SK-N-SH treated with all-trans-retinoic acid at 6 μM for 48 hours (cell line): ENCODE measurements around the gene NGDN.

Experiments
- ATAC-seq: fragments of 200-7000 bp; cut with Tn5 transposase; 3 replicates; pipeline ENCODE4 v1.9.1; 2020; ENCODE audit warnings: mild to moderate bottlenecking, moderate library complexity
- ARNTL ChIP-seq: fragments of 450-650 bp; formaldehyde crosslinking; IDR thresholded peaks from 2 replicates; pipeline ENCODE4 v1.5.0; 2020; ENCODE audit warnings: low read depth, mild to moderate bottlenecking, moderate library complexity, borderline replicate concordance
- BACH2 ChIP-seq: fragments of 250-450 bp; sonication (Bioruptor Pico); IDR thresholded peaks from 2 replicates; pipeline ENCODE4 v1.9.0; 2021; ENCODE audit warnings: mild to moderate bottlenecking, borderline replicate concordance
- CREB5 ChIP-seq: fragments of 250-450 bp; sonication (Bioruptor Pico); IDR thresholded peaks from 2 replicates; pipeline ENCODE4 v1.5.1; 2020; ENCODE audit warnings: low read depth, mild to moderate bottlenecking, moderate library complexity
- CSDC2 ChIP-seq: fragments of 250-450 bp; sonication (Bioruptor Pico); IDR thresholded peaks from 2 replicates; pipeline ENCODE4 v1.5.0; 2020; ENCODE audit warnings: mild to moderate bottlenecking, moderate library complexity
- CSRNP3 ChIP-seq: fragments of 250-450 bp; sonication (Bioruptor Pico); IDR thresholded peaks from 2 replicates; pipeline ENCODE4 v1.5.1; 2021; ENCODE audit warnings: mild to moderate bottlenecking, moderate library complexity
- ESRRG ChIP-seq: fragments of 250-450 bp; sonication (Bioruptor Pico); IDR thresholded peaks from 2 replicates; pipeline ENCODE4 v1.6.1; 2021; ENCODE audit warnings: mild to moderate bottlenecking
- GLIS3 ChIP-seq: fragments of 250-450 bp; sonication (Bioruptor Pico); IDR thresholded peaks from 2 replicates; pipeline ENCODE4 v1.5.0; 2020; ENCODE audit warnings: mild to moderate bottlenecking, moderate library complexity
- ISL1 ChIP-seq: fragments of 250-450 bp; sonication (Bioruptor Pico); IDR thresholded peaks from 2 replicates; pipeline ENCODE4 v2.1.2; 2022; ENCODE audit warnings: mild to moderate bottlenecking, moderate library complexity
- OSR1 ChIP-seq: fragments of 250-450 bp; sonication (Bioruptor Pico); IDR thresholded peaks from 2 replicates; pipeline ENCODE4 v1.8.0; 2022; ENCODE audit warnings: moderate library complexity, mild to moderate bottlenecking, inconsistent platforms
- PATZ1 ChIP-seq: fragments of 250-450 bp; sonication (Bioruptor Pico); IDR thresholded peaks from 2 replicates; pipeline ENCODE4 v1.8.0; 2020; ENCODE audit warnings: mild to moderate bottlenecking, moderate library complexity, borderline replicate concordance
- POU6F1 ChIP-seq: fragments of 250-450 bp; sonication (Bioruptor Pico); IDR thresholded peaks from 2 replicates; pipeline ENCODE4 v1.8.0; 2021; ENCODE audit warnings: low read depth, mild to moderate bottlenecking, moderate library complexity, borderline replicate concordance
- PPARA ChIP-seq: fragments of 250-450 bp; sonication (Bioruptor Pico); IDR thresholded peaks from 2 replicates; pipeline ENCODE4 v1.5.0; 2020; ENCODE audit warnings: mild to moderate bottlenecking, borderline replicate concordance
- RARB ChIP-seq: fragments of 250-450 bp; sonication (Bioruptor Pico); IDR thresholded peaks from 2 replicates; pipeline ENCODE4 v1.8.0; 2021; ENCODE audit warnings: mild to moderate bottlenecking, moderate library complexity
- SNAI2 ChIP-seq: fragments of 250-450 bp; sonication (Bioruptor Pico); IDR thresholded peaks from 2 replicates; pipeline ENCODE4 v1.5.0; 2020; ENCODE audit warnings: mild to moderate bottlenecking, moderate library complexity
- TCF4 ChIP-seq: fragments of 250-450 bp; sonication (Bioruptor Pico); IDR thresholded peaks from 2 replicates; pipeline ENCODE4 v1.8.0; 2021; ENCODE audit warnings: mild to moderate bottlenecking, moderate library complexity, borderline replicate concordance
- TOX ChIP-seq: fragments of 250-450 bp; sonication (Bioruptor Pico); IDR thresholded peaks from 2 replicates; pipeline ENCODE4 v1.8.0; 2021; ENCODE audit warnings: mild to moderate bottlenecking, moderate library complexity, borderline replicate concordance
- TSHZ2 ChIP-seq: fragments of 250-450 bp; sonication (Bioruptor Pico); IDR thresholded peaks from 2 replicates; pipeline ENCODE4 v1.5.0; 2020; ENCODE audit warnings: mild to moderate bottlenecking, moderate library complexity
- ZC3H10 ChIP-seq: fragments of 250-450 bp; sonication (Bioruptor Pico); IDR thresholded peaks from 2 replicates; pipeline ENCODE4 v1.5.1; 2021; ENCODE audit warnings: mild to moderate bottlenecking, moderate library complexity
- ZFP3 ChIP-seq: fragments of 250-450 bp; sonication (Bioruptor Pico); IDR thresholded peaks from 2 replicates; pipeline ENCODE4 v1.5.0; 2020; ENCODE audit warnings: mild to moderate bottlenecking, moderate library complexity
- ZFP30 ChIP-seq: fragments of 450-650 bp; formaldehyde crosslinking; IDR thresholded peaks from 2 replicates; pipeline ENCODE4 v1.5.0; 2022; ENCODE audit warnings: mild to moderate bottlenecking, moderate library complexity
- ZNF565 ChIP-seq: fragments of 450-650 bp; formaldehyde crosslinking; conservative IDR thresholded peaks from 2 replicates; pipeline ENCODE4 v1.5.0; 2020; ENCODE audit warnings: low read depth, mild to moderate bottlenecking, moderate library complexity
- ZNF70 ChIP-seq: fragments of 450-650 bp; formaldehyde crosslinking; IDR thresholded peaks from 2 replicates; pipeline ENCODE4 v1.5.0; 2020; ENCODE audit warnings: mild to moderate bottlenecking, moderate library complexity
- ZNF8 ChIP-seq: fragments of 450-650 bp; formaldehyde crosslinking; IDR thresholded peaks from 2 replicates; pipeline ENCODE4 v1.5.0; 2020; ENCODE audit warnings: mild to moderate bottlenecking, moderate library complexity

The NGDN gene

GRCh38 chr14:23443881-23444280 is 25.6 kb upstream of the NGDN start:
- no peak for ATAC-seq

GRCh38 chr14:23444314-23444713 is 25.2 kb upstream of the NGDN start:
- TF ChIP-seq ZNF565 (CRISPR knock-in tag) (no peak), PATZ1 (no peak), PPARA (no peak), BACH2 (CRISPR knock-in tag) (no peak), TCF4 (CRISPR knock-in tag) (no peak), CSDC2 (CRISPR knock-in tag) (no peak), POU6F1 (CRISPR knock-in tag) (no peak), ZNF8 (CRISPR knock-in tag) (no peak), TOX (CRISPR knock-in tag) (no peak), ZFP30 (CRISPR knock-in tag) (no peak), CREB5 (CRISPR knock-in tag) (no peak), ZNF70 (no peak), ESRRG (CRISPR knock-in tag) (no peak), ZFP3 (CRISPR knock-in tag) (no peak), OSR1 (CRISPR knock-in tag) (no peak), ZC3H10 (no peak), TSHZ2 (CRISPR knock-in tag) (no peak), CSRNP3 (CRISPR knock-in tag) (no peak), ISL1 (CRISPR knock-in tag) (no peak)
- ATAC-seq, result no peak

More at GRCh38 chr14:23443881-23444280, 25.6 kb upstream of the NGDN start:
- no peak for TF ChIP-seq ISL1 (CRISPR knock-in tag)
- no peak for TF ChIP-seq PPARA
- no peak for TF ChIP-seq ZNF70
- TF ChIP-seq ZNF565 (CRISPR knock-in tag), result no peak
- TF ChIP-seq SNAI2 (CRISPR knock-in tag), result no peak

- TF ChIP-seq ESRRG (CRISPR knock-in tag) (no peak), CSDC2 (CRISPR knock-in tag) (no peak), ZC3H10 (no peak), ARNTL (no peak), TOX (CRISPR knock-in tag) (no peak), TCF4 (CRISPR knock-in tag) (no peak), CSRNP3 (CRISPR knock-in tag) (no peak), OSR1 (CRISPR knock-in tag) (no peak), PATZ1 (no peak), PPARA (no peak), RARB (CRISPR knock-in tag) (no peak), GLIS3 (CRISPR knock-in tag) (no peak), TSHZ2 (CRISPR knock-in tag) (no peak)
- ATAC-seq, result no peak
Measured at GRCh38 chr14:23445773-23446172, 23.7 kb upstream of the NGDN start.
